ENCODE data around the gene TRPC5OS.

Gene TRPC5OS

DNA sequence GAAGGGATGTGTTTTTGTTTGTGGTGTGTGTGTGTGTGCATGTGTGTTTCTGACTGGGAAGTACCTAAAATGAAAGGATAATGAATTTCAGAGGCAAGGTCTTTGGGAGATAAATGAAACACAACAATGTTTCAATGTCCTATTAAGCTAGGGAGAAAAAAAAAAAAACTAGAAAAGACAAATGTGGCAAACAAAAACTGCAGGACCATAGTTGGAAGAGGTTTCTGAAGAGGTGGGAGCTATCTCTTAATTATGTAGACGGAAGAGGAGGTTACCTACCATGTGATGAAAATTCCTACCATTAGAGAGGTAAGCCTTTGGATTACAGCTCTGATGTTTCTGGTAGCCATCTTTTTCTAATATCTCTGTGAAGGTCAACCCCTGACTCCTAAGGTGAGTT, at the start of gene TRPC5OS:
TSS of gene TRPC5OS (plus strand) at position 301 of the 400 bp plus-strand sequence. CDS start 25,669 bp downstream, outside the sequence.
- no peak for DNase-seq (ENCODE audit: low read depth)

- no peak for DNase-seq (ENCODE audit: low read depth)
Measured at GRCh38 chrX:111829345-111829744, 46.6 kb upstream of the TRPC5OS start.

DNA sequence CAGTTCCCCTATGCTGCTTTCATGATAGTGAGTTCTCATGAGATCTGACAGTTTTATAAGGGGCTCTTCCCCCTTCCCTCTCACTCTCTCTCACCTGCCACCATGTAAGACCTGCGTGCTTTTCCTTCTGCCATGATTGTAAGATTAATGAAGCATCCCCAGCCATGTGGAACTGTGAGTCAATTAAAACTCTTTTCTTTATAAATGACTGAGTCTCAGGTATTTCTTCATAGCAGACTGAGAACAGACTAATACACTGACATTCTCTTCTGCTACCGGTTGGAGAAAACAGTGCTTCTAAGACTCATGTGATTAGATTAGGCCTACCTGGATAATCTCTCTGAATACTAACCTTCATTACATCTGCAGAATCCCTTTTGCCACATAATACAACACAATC, 45.4 kb upstream of the TRPC5OS start:
- DNase-seq (ENCODE audit: low read depth) = no peak

DNA sequence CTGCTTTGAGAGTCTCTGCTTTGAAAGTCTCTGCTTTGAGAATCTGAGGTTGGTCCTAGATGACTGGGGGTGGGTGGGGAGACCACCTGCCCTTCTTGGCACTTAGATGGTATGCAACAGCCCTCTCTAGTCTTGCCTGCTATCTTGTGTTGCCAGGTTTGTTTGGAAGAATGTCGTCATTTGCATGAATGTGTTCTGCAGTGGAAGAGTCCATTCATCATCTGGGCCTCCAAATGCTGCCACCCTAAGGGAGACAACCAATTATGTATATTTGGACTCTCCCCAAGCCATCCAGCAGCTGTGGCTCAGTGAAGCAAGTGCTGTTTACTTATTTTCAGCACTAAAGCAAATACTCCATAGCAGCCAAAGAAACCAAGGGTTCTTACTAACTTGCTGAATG, 44.6 kb upstream of the TRPC5OS start:
- DNase-seq (ENCODE audit: low read depth) = no peak

GRCh38 chrX:111837197-111837596, 38.8 kb upstream of the TRPC5OS start:
- DNase-seq (ENCODE audit: low read depth) = no peak

DNA sequence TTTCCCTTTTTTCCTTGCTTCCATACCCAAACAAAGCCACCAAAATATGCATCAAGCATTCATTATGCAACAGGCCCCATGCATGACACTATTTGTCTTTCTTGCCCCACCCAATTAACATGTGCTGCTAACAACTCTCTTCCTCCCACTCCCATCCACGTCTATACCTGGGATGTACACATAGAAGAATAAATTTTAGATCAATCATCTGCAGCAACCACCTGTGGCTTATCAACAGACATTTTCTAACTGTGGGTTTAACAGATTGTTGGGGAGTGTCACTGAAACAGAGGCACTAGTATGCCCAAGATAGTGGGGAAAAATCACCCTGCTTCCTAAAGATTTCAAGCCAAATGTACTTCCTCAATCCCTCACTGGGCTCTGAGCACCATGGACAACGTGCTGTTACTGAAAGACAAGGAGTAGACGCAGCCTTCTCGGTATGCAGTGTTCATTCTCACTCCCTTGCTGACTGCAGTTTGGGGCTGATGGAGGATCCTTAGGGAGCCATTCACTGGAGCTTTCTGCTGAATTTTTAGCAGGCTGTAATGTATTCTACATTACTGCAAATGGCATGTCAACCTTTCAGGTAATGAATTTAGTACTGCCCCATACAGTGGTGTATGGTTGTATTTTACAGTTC, 28.4 kb upstream of the TRPC5OS start:
- no peak for DNase-seq (ENCODE audit: low read depth)

- no peak for DNase-seq (ENCODE audit: low read depth)
Measured at GRCh38 chrX:111848541-111848940, 27.4 kb upstream of the TRPC5OS start.

GRCh38 chrX:111850975-111851374, 25.0 kb upstream of the TRPC5OS start:
- no peak for DNase-seq (ENCODE audit: low read depth)

DNA sequence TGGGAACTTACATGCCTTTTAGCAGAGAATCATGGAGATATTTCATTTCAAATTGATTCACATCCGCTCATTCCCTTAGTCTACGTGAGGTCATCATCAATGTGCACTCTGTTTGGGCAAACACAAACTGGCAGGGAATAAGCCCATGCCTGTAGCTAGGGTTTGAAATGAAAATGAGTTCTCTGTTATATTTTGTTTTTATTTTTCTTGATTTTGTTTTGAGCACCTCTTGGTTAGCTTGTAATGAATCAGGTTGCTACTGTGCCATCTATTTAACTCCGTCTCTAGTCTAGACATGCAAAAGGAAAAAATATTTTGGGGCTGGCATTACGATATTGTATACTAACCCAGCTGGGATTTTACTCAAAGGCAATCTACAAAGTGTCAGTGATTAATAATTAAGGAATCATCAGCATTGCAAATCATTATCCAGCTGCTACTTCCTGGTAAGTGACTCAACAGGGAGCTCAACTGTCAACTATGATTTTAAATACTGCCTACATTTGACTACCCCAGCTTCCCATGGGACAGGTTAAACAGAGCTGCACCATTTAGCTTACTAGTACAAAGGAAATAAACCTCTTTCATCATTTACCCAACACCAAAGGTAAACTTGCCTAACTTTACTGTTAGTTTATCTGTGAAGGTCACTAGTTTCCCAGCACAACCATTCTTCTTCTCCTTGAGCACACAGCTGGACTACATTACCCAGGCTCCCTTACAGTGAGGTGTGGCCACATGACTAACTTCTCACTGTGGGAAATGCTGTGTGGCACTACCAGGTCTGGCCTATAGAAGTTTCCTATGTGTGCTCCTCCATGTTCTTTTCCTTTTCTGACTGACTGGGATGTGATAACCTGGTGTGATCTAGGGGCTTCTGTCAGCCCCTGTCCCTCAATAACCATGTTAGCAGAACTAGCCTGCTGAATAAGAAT, 21.2 kb upstream of the TRPC5OS start:
- DNase-seq (ENCODE audit: low read depth) = no peak

DNA sequence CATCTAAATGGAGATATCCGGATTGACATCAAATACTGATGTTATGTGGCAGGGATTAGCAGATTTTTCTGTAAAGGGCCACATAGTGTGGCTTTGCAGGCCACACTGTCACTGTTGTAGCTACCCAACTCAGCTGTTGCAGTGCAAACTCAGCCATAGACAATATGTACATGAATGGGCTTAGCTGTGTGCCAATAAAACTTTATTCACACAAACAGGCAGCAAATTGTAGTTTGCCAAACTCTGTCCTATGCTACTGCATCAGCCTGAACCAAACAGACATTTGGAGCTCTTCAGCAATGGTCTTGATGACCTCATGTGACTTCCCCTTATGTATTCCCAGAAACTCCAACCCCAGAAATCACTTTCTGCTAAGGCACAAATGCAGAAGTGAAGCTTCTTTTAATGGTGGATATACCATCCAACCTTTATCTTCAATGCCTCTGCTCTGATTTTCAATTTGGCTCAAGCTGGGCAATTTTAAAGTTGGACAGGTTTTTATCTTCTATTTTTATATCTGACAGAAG, 18.4 kb upstream of the TRPC5OS start:
- no peak for DNase-seq (ENCODE audit: low read depth)

DNA sequence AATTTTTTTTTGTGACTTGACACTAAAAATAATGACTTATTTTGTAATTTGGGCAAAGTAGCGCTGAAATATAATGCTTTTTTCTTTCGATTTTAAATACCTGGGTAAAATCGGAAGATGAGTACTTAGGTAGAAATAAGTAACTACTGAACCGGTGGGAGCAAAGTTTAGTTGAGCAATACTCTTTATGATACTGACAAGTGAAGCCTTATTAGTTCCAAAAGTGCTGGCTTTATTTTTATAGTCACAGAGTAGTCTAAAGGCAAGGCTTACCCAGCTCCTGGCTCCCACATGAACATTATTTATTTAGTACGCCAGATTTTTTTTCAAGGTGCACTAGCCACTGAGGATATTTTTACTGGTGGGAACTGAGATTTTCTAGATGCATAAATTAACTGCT, 14.4 kb upstream of the TRPC5OS start:
- DNase-seq (ENCODE audit: low read depth) = no peak

DNA sequence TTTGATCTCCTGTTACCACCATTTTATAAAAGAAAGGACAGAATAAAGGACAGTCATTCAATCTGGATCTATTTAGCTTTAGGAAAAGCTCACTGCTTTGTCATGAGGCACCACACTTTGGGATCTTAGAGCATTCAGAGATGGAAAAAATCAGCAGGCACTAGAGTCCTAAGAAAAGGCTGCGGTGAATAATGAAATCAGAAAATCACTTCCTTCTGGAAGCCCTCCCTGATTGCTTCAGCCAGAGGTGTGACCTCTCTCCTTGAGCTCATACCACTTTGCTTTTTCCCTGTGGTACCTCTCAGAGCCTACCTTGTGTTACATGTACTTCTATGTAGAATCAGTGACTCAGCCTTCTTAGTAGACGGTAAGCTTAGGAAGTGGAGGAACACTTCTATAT, 8.7 kb upstream of the TRPC5OS start:
- DNase-seq (ENCODE audit: low read depth) = no peak

DNA sequence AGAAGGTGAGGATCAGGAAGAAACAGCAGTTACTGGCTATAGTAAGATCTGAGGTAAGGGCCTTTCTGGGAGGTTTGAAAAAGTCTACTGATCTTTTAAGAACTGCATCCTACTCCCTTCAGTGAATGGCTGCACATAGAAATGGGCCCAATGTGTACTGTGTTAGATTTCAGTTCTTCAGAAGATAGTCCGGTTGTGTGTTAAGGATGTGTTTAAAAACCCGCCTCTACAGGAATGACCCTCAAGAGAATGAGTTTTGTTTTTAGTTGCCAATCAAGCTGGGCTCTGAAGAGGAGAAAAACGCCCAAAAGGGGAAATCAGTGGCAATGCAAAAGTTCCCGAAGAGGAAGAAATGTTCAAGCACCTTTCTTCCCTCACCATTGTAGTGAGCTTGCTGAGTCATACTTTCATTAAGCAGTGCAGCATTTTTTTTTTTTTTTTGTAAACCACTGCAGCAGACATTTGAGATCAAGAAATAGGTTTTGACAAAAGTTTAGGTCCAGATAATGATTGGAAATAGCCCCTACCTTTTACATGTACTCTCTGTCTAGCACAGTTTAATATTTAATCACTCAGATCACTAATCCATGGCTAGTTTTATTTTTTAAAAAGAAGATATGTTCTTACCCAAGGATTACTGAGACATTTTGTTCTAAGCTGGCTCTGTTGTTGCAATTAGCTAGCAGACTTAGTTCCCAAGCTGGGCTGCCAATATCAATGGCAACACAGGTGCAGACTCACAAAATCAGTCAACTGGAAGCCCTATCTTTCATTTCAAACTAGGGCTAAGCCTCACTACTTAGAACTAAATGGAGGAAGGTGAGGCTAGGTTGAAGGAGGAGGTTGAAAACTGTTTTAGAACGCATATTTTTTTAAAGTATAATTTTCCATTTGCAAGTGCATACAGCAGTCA, 7.0 kb upstream of the TRPC5OS start:
- peak; percentile 4 for DNase-seq (ENCODE audit: low read depth)

GRCh38 chrX:111869639-111870034, 6.3 kb upstream of the TRPC5OS start:
- peak; percentile 52 for DNase-seq (ENCODE audit: low read depth)

DNA sequence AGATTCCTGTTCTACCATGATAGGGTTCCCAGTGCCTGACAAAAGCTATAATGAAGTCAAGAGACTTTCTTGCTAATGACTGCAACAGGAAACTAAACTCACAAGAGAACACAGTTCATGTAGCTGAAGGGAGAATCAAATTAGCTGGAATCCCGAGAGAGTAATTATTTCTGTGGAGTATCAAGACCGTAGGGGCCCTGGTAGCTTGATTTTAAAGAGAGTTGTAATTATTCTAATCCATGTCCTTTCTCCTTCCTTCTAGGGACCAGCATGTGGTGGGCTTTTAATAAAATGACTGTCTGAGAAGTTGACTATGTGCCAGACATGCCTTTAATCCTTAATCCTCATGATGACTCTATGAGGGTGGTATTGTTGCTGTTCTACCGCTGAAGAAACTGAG, 1.7 kb upstream of the TRPC5OS start:
- no peak for DNase-seq (ENCODE audit: low read depth)

- DNase-seq (ENCODE audit: low read depth) = no peak
Measured at GRCh38 chrX:111876646-111877045, 665 bp downstream of the TRPC5OS start.

DNA sequence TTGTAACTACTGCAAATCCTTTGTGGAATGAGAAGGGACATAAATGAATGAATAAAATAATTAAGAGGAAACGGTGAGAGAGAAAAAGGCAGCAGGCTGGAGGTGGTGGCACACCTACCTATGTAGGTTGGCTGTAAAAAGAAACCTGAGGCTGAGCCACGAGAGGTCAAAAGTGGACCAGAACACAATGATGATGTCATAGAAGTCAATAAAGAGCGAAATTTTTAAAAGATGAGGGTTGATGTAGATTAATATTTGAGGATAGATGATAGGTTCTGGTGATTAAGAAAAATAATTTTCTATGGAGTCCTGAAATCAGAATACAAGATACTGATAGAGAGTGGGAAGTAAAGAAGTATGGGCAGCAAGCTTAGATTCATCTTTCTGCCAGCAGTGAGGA, 1.7 kb downstream of the TRPC5OS start:
- DNase-seq (ENCODE audit: low read depth) = no peak

- no peak for DNase-seq (ENCODE audit: low read depth)
Measured at GRCh38 chrX:111880735-111881134, 4.8 kb downstream of the TRPC5OS start.

GRCh38 chrX:111881715-111882114, 5.7 kb downstream of the TRPC5OS start:
- DNase-seq (ENCODE audit: low read depth) = no peak

DNA sequence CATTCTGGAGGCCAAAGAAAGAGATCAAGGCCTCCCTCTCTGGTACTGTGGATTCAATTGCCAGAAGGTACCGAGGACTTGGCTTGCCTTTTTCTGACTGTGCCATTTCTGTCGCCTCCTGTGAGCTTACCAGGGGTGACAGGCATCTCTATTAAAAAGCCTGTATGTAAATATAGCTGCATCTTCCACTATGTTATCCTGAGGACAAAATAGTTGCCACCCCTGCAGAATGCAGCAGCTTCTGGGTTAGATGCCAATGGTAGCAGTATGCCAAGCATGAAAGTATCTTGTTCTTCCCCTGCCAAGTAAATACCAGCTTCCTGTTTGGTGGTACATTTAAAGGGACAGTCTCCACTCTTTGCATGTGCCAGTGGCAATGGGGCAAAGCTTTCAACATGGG, 10.7 kb downstream of the TRPC5OS start:
- DNase-seq (ENCODE audit: low read depth) = no peak

GRCh38 chrX:111888600-111888999, 12.6 kb downstream of the TRPC5OS start:
- DNase-seq (ENCODE audit: low read depth) = no peak

- no peak for DNase-seq (ENCODE audit: low read depth)
Measured at GRCh38 chrX:111892375-111892774, 16.4 kb downstream of the TRPC5OS start.

Data from iris pigment epithelial cell (primary cell).